Left lobe of liver (tissue), 2 donors: ENCODE data around the gene DUS1L. TPM values are rescaled to one million over a fixed set of nuclear protein-coding genes. Genes with fewer than 3 reads are reported as not detected.

ENCODE experiments used
- ATAC-seq: fragments of 200-7000 bp; cut with Tn5 transposase; one replicate; pipeline ENCODE4 v1.9.1; 2020; ENCODE audit warnings: mild to moderate bottlenecking, moderate library complexity
- DNase-seq: peaks from one replicate; pipeline ENCODE4 v3.0.0-alpha.2; 2020; ENCODE audit warnings: low spot score
- total RNA-seq: library from RNA; stranded (reverse); gene quantifications from one replicate; pipeline ENCODE4 v1.2.1, GENCODE V29; 2021
- donor health status: DM: no; HTN: no; CAD: no; lungs with moderate emphysema.
- donor health status: DM: no; HTN: yes; CAD: no.

DUS1L gene
- total RNA-seq, 1 donor from 2014 or later = 121 TPM

- ATAC-seq (no peak), DNase-seq (no peak)
Measured at GRCh38 chr17:82029990-82030469, 35.6 kb downstream of the DUS1L start.

GRCh38 chr17:82029391-82029790 lies 36.2 kb downstream of the DUS1L start:
- ATAC-seq (no peak), DNase-seq (no peak)

GRCh38 chr17:82028966-82029365 lies 36.6 kb downstream of the DUS1L start:
- no peak for ATAC-seq
- no peak for DNase-seq

GRCh38 chr17:82028246-82028645 lies 37.4 kb downstream of the DUS1L start:
- ATAC-seq (no peak), DNase-seq (no peak)

GRCh38 chr17:82025401-82026107 lies 40.0 kb downstream of the DUS1L start:
- DNase-seq (no peak), ATAC-seq (no peak)

GRCh38 chr17:82024859-82025258 lies 40.7 kb downstream of the DUS1L start:
- no peak for DNase-seq

GRCh38 chr17:82023447-82024241 lies 42.0 kb downstream of the DUS1L start:
- DNase-seq (no peak), ATAC-seq (no peak)

More at GRCh38 chr17:82024859-82025258, 40.7 kb downstream of the DUS1L start:
- ATAC-seq = no peak

GRCh38 chr17:82022981-82023446 lies 42.6 kb downstream of the DUS1L start, which contains the start of gene LRRC45:
Gene LRRC45 (plus strand): TSS chr17:82023305. CDS start chr17:82023644, 339 bp downstream.
- ATAC-seq = peak; percentile 73

GRCh38 chr17:82022310-82022980 lies 43.2 kb downstream of the DUS1L start, which contains the start of gene CENPX:
Gene CENPX (minus strand): TSS chr17:82022878. CDS start chr17:82022861, 17 bp downstream.
- DNase-seq (no peak), ATAC-seq (no peak)

More at GRCh38 chr17:82022981-82023446, 42.6 kb downstream of the DUS1L start, which contains the start of gene LRRC45:
- peak; percentile 100 for DNase-seq

- no peak for ATAC-seq
Measured at GRCh38 chr17:82021900-82022309, 43.7 kb downstream of the DUS1L start.

GRCh38 chr17:82021107-82021899 lies 44.3 kb downstream of the DUS1L start:
- ATAC-seq = peak; percentile 40
- DNase-seq = peak; percentile 83

More at GRCh38 chr17:82021900-82022309, 43.7 kb downstream of the DUS1L start:
- no peak for DNase-seq

GRCh38 chr17:82020572-82021106 lies 45.0 kb downstream of the DUS1L start:
- no peak for DNase-seq

GRCh38 chr17:82019690-82020571 lies 45.7 kb downstream of the DUS1L start:
- peak; percentile 27 for ATAC-seq
- peak; percentile 76 for DNase-seq

More at GRCh38 chr17:82020572-82021106, 45.0 kb downstream of the DUS1L start:
- ATAC-seq = no peak

GRCh38 chr17:82018989-82019689 lies 46.5 kb downstream of the DUS1L start:
- no peak for DNase-seq
- ATAC-seq = no peak

GRCh38 chr17:82018152-82018988 lies 47.2 kb downstream of the DUS1L start:
- DNase-seq (no peak), ATAC-seq (no peak)

GRCh38 chr17:82017612-82018151 lies 47.9 kb downstream of the DUS1L start:
- ATAC-seq = no peak
- no peak for DNase-seq
